Mononuclear cell (primary cell): ENCODE data around the gene SVOPL. TPM values are rescaled to one million over a fixed set of nuclear protein-coding genes. Genes with fewer than 3 reads are reported as not detected.

Experiments used
- H3K27me3 ChIP-seq: 2 replicates; pipeline ENCODE4 v1.6.0; 2011; ENCODE audit warnings: low read length, control low read depth; ENCODE audit not compliant: insufficient read depth
- H3K4me1 ChIP-seq: 2 replicates; pipeline ENCODE4 v1.5.1; 2011; ENCODE audit warnings: mild to moderate bottlenecking, low read length, control low read depth; ENCODE audit not compliant: insufficient read depth
- H3K4me3 ChIP-seq: 2 replicates; pipeline ENCODE4 v1.5.1; 2011; ENCODE audit warnings: mild to moderate bottlenecking, low read length, moderate library complexity
- H3K9me3 ChIP-seq: 2 replicates; pipeline ENCODE4 v1.5.1; 2011; ENCODE audit warnings: low read depth, mild to moderate bottlenecking, control low read depth, low read length
- total RNA-seq: library from RNA; depleted of rRNA; stranded (reverse); fragments of >200 nt; gene quantifications from one replicate; pipeline ENCODE4 v1.2.3, GENCODE V29; 2012

SVOPL gene
- total RNA-seq, 1 donor = 0.21 TPM

DNA sequence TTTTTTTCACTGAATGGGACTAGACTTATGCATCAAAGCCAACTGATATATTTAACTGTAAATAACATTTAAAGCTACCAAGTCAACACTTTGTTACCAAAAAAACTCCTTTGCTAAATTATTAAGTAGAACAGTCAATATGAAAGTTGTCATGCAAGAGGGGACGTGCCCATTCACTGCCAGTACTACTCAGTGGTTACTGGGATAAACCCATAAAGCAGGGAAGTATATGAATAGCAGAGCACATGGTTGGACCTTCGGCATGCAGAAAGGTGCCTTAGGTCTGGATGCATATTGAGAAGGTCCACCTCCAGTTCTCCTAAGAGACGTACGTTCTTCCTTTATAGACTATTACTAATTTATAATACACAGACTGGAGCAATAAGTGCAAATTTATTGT, 120.1 kb downstream of the SVOPL start:
- H3K9me3 ChIP-seq = no peaks in the 10 kb centered on the region
- H3K4me3 ChIP-seq = no peak overlapping the region
- no peaks in the 10 kb centered on the region for H3K27me3 ChIP-seq
- H3K4me1 ChIP-seq = no peaks in the 10 kb centered on the region

DNA sequence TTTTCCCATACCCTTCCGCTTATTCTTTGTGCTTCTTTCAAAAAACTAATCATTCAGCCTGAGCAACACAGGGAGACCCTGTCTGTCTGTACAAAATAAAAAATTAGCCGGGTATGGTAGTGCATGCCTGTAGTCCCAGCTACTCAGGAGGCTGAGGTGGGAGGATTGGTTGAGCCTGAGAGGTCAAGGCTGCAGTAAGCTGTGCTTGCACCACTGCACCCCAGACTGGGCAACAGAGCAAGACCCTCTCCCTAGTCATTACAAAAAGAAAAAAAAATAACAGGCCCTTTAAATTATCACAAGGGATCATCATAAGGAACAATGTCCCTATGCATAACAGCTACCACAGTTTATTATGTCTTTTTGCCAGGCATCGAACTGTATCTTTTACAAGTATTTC, 121.5 kb downstream of the SVOPL start:
- Histone ChIP-seq H3K4me3 (no peak overlapping the region), H3K9me3 (no peaks in the 10 kb centered on the region), H3K4me1 (no peaks in the 10 kb centered on the region), H3K27me3 (no peaks in the 10 kb centered on the region)

DNA sequence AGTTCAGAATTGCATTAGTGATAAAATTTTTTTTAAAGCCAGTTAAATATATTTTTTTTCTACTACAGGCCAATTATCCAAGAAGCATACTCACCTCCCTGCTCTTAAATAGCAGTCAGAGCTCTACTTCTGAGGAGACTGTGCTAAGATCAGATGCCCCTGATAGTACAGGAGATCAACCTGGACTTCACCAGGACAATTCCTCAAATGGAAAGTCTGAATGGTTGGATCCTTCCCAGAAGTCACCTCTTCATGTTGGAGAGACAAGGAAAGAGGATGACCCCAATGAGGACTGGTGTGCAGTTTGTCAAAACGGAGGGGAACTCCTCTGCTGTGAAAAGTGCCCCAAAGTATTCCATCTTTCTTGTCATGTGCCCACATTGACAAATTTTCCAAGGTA, 122.0 kb downstream of the SVOPL start:
- H3K9me3 ChIP-seq = no peaks in the 10 kb centered on the region
- H3K27me3 ChIP-seq = no peaks in the 10 kb centered on the region
- no peak overlapping the region for H3K4me3 ChIP-seq
- H3K4me1 ChIP-seq = no peaks in the 10 kb centered on the region

DNA sequence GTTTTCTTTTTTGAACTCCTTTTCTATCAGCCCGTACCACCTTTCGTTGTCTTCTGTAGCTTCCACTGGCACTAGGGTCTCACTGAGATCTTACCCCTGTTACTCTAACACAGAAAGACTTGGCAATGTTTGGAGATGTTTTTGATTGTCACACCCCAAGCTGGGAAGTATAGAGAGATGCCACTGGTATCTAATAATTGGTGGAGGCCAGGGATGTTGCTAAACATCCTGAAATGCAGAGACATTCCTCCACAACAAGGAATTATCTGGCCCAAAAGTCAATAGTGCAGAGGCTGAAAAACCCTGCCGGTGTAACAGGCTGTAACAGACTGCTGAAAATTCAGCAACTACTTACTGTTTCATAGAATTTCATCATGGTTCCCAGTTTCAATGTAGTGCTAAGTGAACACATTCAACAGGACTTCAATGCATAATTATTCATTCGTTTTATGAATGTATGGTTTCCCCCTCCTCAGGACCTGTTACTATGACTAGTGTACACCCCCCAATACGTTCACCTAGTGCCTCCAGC, 125.2 kb downstream of the SVOPL start:
- H3K27me3 ChIP-seq = no peaks in the 10 kb centered on the region
- no peaks in the 10 kb centered on the region for H3K9me3 ChIP-seq
- no peak overlapping the region for H3K4me3 ChIP-seq
- no peaks in the 10 kb centered on the region for H3K4me1 ChIP-seq

DNA sequence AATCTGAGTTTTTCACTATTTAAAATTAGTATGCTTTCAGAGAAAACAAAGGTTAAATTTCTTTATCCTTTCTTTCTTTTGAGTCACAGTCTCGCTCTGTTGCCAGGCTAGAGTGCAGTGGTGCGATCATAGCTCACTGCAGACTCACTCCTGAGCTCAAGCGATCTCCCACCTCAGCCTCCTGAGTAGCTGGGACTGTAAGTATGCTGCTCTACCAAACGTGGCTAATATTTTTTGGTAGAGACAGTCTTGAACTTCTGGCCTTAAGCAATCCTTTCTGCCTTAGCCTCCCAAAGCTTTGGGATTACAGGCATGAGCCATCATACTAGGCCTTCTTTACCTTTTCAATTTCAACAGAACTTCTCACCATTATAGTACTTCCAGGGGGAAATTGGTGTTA, 127.4 kb downstream of the SVOPL start:
- no peaks in the 10 kb centered on the region for H3K27me3 ChIP-seq
- no peak overlapping the region for H3K4me3 ChIP-seq
- H3K4me1 ChIP-seq = no peaks in the 10 kb centered on the region
- H3K9me3 ChIP-seq = no peaks in the 10 kb centered on the region

DNA sequence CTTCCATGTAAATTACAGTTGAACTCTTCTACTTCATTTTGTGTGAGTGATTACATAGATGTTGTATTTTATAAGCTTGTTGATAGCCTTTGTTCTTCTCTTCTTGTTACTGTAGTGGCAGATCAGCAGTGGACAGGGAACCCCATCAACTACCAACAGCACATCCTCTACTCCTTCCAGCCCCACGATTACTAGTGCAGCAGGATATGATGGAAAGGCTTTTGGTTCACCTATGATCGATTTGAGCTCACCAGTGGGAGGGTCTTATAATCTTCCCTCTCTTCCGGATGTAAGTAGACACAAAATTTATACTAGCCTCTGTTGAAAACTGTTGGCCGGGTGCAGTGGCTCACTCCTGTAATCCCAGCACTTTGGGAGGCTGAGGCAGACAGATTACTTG, 130.4 kb downstream of the SVOPL start:
- H3K9me3 ChIP-seq = peaks cover 9% of the 10 kb centered on the region
- H3K4me1 ChIP-seq = no peaks in the 10 kb centered on the region
- no peak overlapping the region for H3K4me3 ChIP-seq
- no peaks in the 10 kb centered on the region for H3K27me3 ChIP-seq

DNA sequence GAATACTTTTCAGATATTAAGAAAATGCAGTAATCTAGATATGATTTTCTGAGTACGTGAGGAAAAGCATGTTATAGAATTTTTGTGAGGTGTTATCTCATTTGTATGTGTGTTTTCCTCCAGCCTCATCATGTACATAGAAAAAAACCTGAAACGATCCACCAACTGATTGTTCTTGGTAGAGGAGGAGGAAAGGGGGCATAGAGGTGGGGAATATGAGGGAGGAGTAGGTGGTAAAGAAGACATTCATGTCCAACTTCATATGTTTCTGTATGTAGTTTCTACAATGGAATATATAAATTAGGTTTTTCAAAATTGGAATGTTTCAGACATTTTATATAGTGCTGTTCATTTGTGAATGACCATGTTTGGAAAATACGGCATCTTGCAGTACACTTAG, 131.7 kb downstream of the SVOPL start:
- H3K27me3 ChIP-seq = no peaks in the 10 kb centered on the region
- no peaks in the 10 kb centered on the region for H3K4me1 ChIP-seq
- H3K4me3 ChIP-seq = no peak overlapping the region
- H3K9me3 ChIP-seq = peaks cover 21% of the 10 kb centered on the region

DNA sequence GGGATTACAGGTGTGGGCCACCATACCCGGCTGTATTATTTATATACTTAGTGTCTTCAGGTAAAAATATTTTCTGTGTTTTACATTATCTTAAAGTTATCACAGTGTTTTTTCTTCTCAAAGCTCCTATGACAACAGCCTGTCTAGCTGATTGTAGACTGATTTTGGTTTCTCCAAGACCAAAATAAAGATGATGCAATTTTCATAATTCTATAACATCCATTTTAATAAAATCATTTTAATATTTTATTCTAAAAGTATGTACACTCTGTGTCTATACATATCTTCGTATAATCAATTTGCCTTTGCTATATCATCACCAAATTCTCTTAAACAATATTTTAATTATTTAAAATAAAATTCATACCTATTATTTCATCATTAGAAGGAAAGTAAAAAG, 132.5 kb downstream of the SVOPL start:
- Histone ChIP-seq H3K4me1 (no peaks in the 10 kb centered on the region), H3K4me3 (no peak overlapping the region), H3K9me3 (peaks cover 27% of the 10 kb centered on the region), H3K27me3 (no peaks in the 10 kb centered on the region)

DNA sequence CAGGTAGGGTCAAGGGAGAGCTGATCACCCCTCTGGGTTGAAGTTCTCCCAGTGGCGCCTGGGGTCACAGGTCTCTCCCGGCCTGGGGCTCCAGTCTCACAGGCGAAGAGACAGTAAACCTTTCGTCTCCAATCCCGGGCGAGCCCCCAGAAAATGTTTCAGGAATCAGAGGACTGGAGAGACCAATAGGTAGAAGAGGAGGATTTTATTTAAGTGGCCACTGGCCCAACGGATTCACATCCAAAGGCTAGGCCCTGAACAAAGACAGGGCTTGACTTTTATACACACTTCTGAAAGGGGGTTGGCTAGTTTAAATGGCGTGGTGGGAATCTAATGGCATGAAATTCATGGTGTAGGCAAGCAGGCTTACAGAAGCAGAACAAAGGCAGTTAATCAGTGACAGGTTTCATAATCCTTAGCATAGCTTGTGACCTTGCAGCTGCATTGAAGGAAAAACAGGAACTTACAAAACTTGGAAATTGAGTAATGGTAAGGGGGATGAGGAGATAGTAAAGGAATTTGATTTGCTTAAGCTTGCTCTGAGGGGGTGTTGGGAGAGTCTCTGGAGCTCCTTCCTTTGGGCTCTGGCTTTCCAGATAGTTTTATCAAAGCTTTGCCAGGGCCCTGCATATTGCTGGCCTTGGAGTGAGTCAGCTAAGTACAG, 135.6 kb downstream of the SVOPL start:
- Histone ChIP-seq H3K4me3 (no peak overlapping the region), H3K27me3 (no peaks in the 10 kb centered on the region), H3K4me1 (no peaks in the 10 kb centered on the region), H3K9me3 (peaks cover 44% of the 10 kb centered on the region)

DNA sequence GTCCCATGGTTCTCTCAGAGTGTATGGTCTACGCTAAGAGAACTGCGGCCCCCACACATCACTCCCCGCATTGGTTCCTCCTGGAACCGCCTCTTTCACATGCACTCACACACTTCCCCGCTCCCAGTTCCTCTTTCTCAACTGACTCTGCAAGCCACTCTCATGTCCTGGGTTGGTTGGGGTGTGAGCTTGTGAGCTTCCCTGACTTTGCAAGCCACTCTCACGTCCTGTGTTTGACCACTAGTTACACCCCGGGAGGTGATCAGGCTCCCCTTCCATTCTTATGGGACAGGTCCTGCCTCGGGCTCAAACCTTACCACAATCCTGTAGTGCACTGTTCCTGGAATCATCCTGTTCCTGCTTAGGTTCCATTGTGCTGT, 136.1 kb downstream of the SVOPL start:
- Histone ChIP-seq H3K4me1 (no peaks in the 10 kb centered on the region), H3K27me3 (no peaks in the 10 kb centered on the region), H3K9me3 (peaks cover 44% of the 10 kb centered on the region), H3K4me3 (no peak overlapping the region)

DNA sequence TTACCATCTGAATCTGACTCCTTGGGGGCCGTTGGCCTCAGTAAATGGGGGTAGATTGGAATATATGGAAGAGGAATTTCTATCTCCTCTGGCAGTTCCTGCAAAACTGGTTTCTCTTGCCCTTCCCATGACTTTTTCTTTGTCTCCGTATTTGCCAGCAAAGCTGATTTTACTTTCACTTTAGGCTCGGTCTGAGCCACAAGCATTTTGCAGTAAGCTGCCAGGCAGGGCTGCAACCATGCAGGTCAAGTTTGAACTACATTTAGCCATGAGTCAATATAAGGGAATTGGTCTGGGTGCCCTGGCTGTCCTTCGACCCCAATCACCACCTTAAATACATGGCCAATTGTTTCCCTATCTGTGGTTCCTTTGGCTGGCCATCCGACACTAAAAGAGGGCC, 136.8 kb downstream of the SVOPL start:
- H3K9me3 ChIP-seq = peaks cover 46% of the 10 kb centered on the region
- H3K4me1 ChIP-seq = no peaks in the 10 kb centered on the region
- no peak overlapping the region for H3K4me3 ChIP-seq
- no peaks in the 10 kb centered on the region for H3K27me3 ChIP-seq

DNA sequence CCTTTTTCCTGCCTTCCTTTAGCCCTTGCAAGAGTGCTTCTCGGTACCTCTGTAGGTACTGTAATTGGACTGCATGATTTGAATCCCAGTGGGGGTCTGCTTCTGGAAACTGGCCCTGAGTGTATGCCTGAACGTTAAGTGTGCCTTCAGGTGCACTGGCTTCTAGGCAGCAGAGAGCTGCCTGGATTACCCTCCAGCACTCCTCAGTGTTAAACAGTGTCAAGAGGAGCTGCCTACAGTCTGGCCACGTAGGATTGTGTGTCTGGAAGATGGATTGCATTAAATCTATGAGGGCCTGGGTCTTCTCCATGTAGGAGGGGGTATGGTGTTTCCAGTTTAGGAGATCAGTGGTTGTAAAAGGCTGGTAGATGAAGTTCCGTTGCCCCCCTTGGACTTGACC, 137.4 kb downstream of the SVOPL start:
- no peaks in the 10 kb centered on the region for H3K27me3 ChIP-seq
- no peaks in the 10 kb centered on the region for H3K4me1 ChIP-seq
- peaks cover 51% of the 10 kb centered on the region for H3K9me3 ChIP-seq
- H3K4me3 ChIP-seq = no peak overlapping the region

DNA sequence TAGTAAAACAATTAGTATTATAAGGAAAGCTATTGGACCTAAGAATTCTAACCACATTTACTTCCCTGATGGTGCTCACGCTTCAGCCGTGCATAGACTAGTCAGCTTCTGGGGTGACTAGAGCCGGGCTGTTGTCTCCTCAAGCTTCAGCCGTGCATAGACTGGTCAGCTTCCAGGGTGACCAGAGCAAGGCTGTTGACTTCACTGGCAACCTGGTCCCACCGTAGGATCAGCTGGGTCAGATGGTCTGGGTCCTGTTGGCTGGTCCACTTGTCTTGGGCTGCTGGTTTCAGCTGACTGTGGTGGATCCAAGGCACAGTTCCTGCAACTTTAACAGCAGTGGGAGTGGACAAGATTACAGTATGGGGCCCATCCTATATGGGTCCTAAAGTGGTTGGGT, 141.7 kb downstream of the SVOPL start:
- no peak overlapping the region for H3K4me3 ChIP-seq
- H3K4me1 ChIP-seq = no peaks in the 10 kb centered on the region
- peaks cover 73% of the 10 kb centered on the region for H3K9me3 ChIP-seq
- H3K27me3 ChIP-seq = no peaks in the 10 kb centered on the region

DNA sequence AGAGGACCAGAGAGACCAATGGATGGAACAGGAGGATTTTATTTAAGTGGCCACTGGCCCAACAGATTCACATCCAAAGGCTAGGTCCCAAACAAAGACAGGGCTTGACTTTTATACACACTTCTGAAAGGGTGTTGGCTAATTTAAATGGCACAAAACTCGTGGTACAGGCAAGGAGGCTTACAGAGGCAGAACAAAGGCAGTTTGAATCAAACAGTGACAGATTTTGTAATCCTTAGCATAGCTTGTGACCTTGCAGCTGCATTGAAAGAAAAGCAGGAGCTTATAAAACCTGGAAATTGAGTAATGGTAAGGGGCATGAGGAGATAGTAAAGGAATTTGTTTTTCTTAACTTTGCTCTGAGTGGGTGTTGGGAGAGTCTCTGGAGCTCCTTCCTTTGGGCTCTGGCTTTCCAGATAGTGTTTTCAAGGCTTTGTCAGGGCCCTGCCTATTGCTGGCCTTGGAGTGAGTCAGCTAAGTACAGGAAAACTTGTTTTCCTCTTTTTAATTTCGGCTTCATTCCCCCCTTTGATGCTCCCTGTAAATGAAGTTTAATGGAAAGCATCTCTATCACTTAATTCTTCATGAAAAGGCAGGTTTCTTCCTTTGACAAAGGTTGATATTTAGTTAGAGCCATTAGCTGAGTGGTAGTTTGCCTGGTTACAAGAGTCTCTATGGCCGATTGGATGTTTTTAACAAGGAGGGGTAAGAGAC, 144.2 kb downstream of the SVOPL start:
- Histone ChIP-seq H3K4me1 (no peaks in the 10 kb centered on the region), H3K9me3 (peaks cover 50% of the 10 kb centered on the region), H3K27me3 (no peaks in the 10 kb centered on the region), H3K4me3 (no peak overlapping the region)

DNA sequence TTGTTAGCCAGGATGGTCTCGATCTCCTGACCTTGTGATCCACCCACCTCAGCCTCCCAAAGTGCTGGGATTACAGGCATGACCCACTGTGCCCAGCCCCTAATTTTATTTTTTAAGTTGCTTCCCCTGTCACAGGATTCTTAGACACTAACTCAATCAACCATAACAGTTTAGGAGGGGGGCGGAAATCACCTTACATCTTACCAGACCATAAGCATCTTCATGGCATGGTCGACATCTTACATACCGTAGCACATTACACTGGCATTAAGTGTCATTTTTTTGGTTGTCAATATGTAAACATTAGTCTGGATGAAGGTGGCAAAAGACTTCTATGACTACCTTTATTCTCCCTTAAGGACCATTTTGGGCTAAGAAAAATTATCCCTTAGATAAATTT, 145.5 kb downstream of the SVOPL start:
- Histone ChIP-seq H3K4me3 (no peak overlapping the region), H3K4me1 (no peaks in the 10 kb centered on the region), H3K9me3 (peaks cover 50% of the 10 kb centered on the region), H3K27me3 (no peaks in the 10 kb centered on the region)

DNA sequence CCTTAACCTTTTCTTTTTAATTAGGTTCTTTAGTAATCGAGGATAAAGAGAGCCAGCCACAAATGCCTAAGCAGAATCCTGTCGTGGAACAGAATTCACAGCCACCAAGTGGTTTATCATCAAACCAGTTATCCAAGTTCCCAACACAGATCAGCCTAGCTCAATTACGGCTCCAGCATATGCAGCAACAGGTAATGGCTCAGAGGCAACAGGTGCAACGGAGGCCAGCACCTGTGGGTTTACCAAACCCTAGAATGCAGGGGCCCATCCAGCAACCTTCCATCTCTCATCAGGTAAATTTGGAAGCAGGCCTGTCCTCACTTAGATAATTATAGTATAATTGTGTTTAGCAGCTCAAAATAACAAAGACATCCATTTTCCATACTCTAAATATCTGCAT, 146.5 kb downstream of the SVOPL start:
- Histone ChIP-seq H3K4me1 (no peaks in the 10 kb centered on the region), H3K9me3 (peaks cover 50% of the 10 kb centered on the region), H3K27me3 (no peaks in the 10 kb centered on the region), H3K4me3 (no peak overlapping the region)
